Natural killer cell (primary cell): Measurements from ENCODE around the gene WDFY3. TPM values are rescaled to one million over a fixed set of nuclear protein-coding genes. Genes with fewer than 3 reads are reported as not detected.

Experiments used
- ATAC-seq, 3 donors: fragments of 150-1000 bp in 2 of 3; fragments of 200-7000 bp in 1 of 3; cut with Tn5 transposase; 1 replicate in 1 of 3; 2 replicates in 2 of 3; pipeline ENCODE4 v1.10.0; 2021; ENCODE audit warnings: mild to moderate bottlenecking in 2 of 3, moderate library complexity in 2 of 3
- DNase-seq, 2 donors: peaks; one replicate each; pipeline versions ENCODE4 v3.0.0 to v3.0.0-alpha.2; 2013 to 2021; ENCODE audit warnings: mixed read lengths in 1 of 2
- H3K27ac ChIP-seq: one replicate; pipeline ENCODE4 v1.5.1; 2013; ENCODE audit warnings: mild to moderate bottlenecking, low read length
- H3K27me3 ChIP-seq: one replicate; pipeline ENCODE4 v1.6.1; 2013; ENCODE audit warnings: low read length; ENCODE audit not compliant: control insufficient read depth, insufficient read depth
- H3K36me3 ChIP-seq: one replicate; pipeline ENCODE4 v1.6.1; 2013; ENCODE audit warnings: low read length; ENCODE audit not compliant: control insufficient read depth, insufficient read depth
- H3K4me1 ChIP-seq: one replicate; pipeline ENCODE4 v1.6.1; 2013; ENCODE audit warnings: low read length; ENCODE audit not compliant: control insufficient read depth, insufficient read depth
- H3K4me3 ChIP-seq: one replicate; pipeline ENCODE4 v1.5.1; 2013; ENCODE audit warnings: low read length
- H3K9me3 ChIP-seq: one replicate; pipeline ENCODE4 v1.6.1; 2013; ENCODE audit warnings: low read length; ENCODE audit not compliant: control insufficient read depth, insufficient read depth
- H3K27ac Mint-ChIP-seq, 2 donors: one replicate each; pipeline ENCODE4 v1.8.0; 2022; ENCODE audit warnings: mild to moderate bottlenecking in 2 of 2, mixed read lengths in 2 of 2, moderate library complexity in 1 of 2
- H3K27me3 Mint-ChIP-seq, 2 donors: one replicate each; pipeline ENCODE4 v1.8.0; 2022; ENCODE audit warnings: low read depth in 2 of 2, mixed read lengths in 2 of 2
- H3K36me3 Mint-ChIP-seq: one replicate; pipeline ENCODE4 v1.8.0; 2022; ENCODE audit warnings: mixed read lengths
- H3K4me1 Mint-ChIP-seq, 2 donors: one replicate each; pipeline ENCODE4 v1.8.0; 2022; ENCODE audit warnings: mixed read lengths in 2 of 2
- H3K4me3 Mint-ChIP-seq: one replicate; pipeline ENCODE4 v1.8.0; 2022; ENCODE audit warnings: mild to moderate bottlenecking, moderate library complexity, mixed read lengths
- H3K9me3 Mint-ChIP-seq, 2 donors: one replicate each; pipeline ENCODE4 v1.8.0; 2022; ENCODE audit warnings: mixed read lengths in 2 of 2
- CTCF ChIP-seq: fragments of 200-600 bp; IDR thresholded peaks from one replicate; pipeline ENCODE4 v1.8.0; 2022; ENCODE audit warnings: antibody characterized with exemption
- WGBS: methylation state at CpG from one replicate; pipeline ENCODE4 v1.1.7; 2013; ENCODE audit warnings: missing lambda C conversion rate; ENCODE audit not compliant: insufficient coverage; 5-methylcytosine and 5-hydroxymethylcytosine counted together
- intact Hi-C: fragments of 100-400 bp; cut with micrococcal nuclease; formaldehyde crosslinking; loops from one replicate; pipeline ENCODE4 v1.14.2; 2022
- total RNA-seq, 4 donors: library from RNA; stranded (reverse); fragments of 120-200 nt in 1 of 4; gene quantifications; one replicate each; pipeline versions ENCODE4 v1.2.3 to v1.2.4, GENCODE V29; 2013 to 2022

WDFY3 gene
- total RNA-seq, 3 donors from 2014 or later (not counting 1 experiment from before 2014, with no cell fraction given) = 2.5 to 7.2 (median 6.0) TPM

- H3K4me1 Mint-ChIP-seq = no peaks in the 10 kb centered on the region
- no peaks in the 10 kb centered on the region for H3K36me3 Mint-ChIP-seq
- DNase-seq (no peak), ATAC-seq (no peak)
- intact Hi-C loops = no loop called here
- no peak overlapping the region for H3K4me3 ChIP-seq
- H3K27ac Mint-ChIP-seq = no peak overlapping the region
- no peak for TF ChIP-seq CTCF
- 100% methylated on average over 2 of the region's 2 CpGs for WGBS
- no peaks in the 10 kb centered on the region for H3K27me3 Mint-ChIP-seq
- no peak overlapping the region for H3K27ac ChIP-seq
- no peak overlapping the region for H3K4me3 Mint-ChIP-seq
- no peaks in the 10 kb centered on the region for H3K27me3 ChIP-seq
- H3K9me3 Mint-ChIP-seq = peaks cover 2 to 3% of the 10 kb centered on the region in 2 donors
- no peaks in the 10 kb centered on the region for H3K36me3 ChIP-seq
- H3K9me3 ChIP-seq = peaks cover 4% of the 10 kb centered on the region
- no peaks in the 10 kb centered on the region for H3K4me1 ChIP-seq
Observed at GRCh38 chr4:84632092-84632491, 334.4 kb downstream of the WDFY3 start.

- Histone ChIP-seq H3K27ac (no peak overlapping the region), H3K36me3 (no peaks in the 10 kb centered on the region), H3K27me3 (no peaks in the 10 kb centered on the region), H3K9me3 (peaks cover 4% of the 10 kb centered on the region), H3K4me1 (no peaks in the 10 kb centered on the region), H3K4me3 (no peak overlapping the region)
- no peaks in the 10 kb centered on the region for H3K36me3 Mint-ChIP-seq
- H3K27me3 Mint-ChIP-seq = no peaks in the 10 kb centered on the region
- DNase-seq = no peak
- H3K4me1 Mint-ChIP-seq = no peaks in the 10 kb centered on the region
- intact Hi-C loops = no loop called here
- ATAC-seq = no peak
- 75% methylated on average over 1 of the region's 3 CpGs for WGBS
- TF ChIP-seq CTCF = no peak
- H3K27ac Mint-ChIP-seq = no peak overlapping the region
- H3K4me3 Mint-ChIP-seq = no peak overlapping the region
- peaks cover 2 to 3% of the 10 kb centered on the region in 2 donors for H3K9me3 Mint-ChIP-seq
Observed at GRCh38 chr4:84631573-84631972, 334.9 kb downstream of the WDFY3 start.

- no peak for TF ChIP-seq CTCF
Observed at GRCh38 chr4:84626673-84627072, 339.8 kb downstream of the WDFY3 start.

GRCh38 chr4:84623661-84624060 lies 342.8 kb downstream of the WDFY3 start:
- no peak for TF ChIP-seq CTCF
- no peaks in the 10 kb centered on the region for H3K36me3 Mint-ChIP-seq
- DNase-seq (no peak), ATAC-seq (no peak)
- Histone ChIP-seq H3K27me3 (no peaks in the 10 kb centered on the region), H3K36me3 (no peaks in the 10 kb centered on the region), H3K27ac (no peak overlapping the region), H3K4me3 (no peak overlapping the region), H3K9me3 (no peaks in the 10 kb centered on the region), H3K4me1 (no peaks in the 10 kb centered on the region)
- no peaks in the 10 kb centered on the region for H3K27me3 Mint-ChIP-seq
- H3K4me1 Mint-ChIP-seq = no peaks in the 10 kb centered on the region
- intact Hi-C loops = no loop called here
- H3K27ac Mint-ChIP-seq = no peak overlapping the region
- 93% methylated on average over 11 of the region's 11 CpGs for WGBS
- peaks cover 6% of the 10 kb centered on the region in 2 donors for H3K9me3 Mint-ChIP-seq
- no peak overlapping the region for H3K4me3 Mint-ChIP-seq

More at GRCh38 chr4:84626673-84627072, 339.8 kb downstream of the WDFY3 start:
- Mint-ChIP-seq H3K9me3 (peaks cover 6% of the 10 kb centered on the region in 2 donors), H3K27ac (no peak overlapping the region), H3K36me3 (no peaks in the 10 kb centered on the region), H3K27me3 (no peaks in the 10 kb centered on the region), H3K4me3 (no peak overlapping the region), H3K4me1 (no peaks in the 10 kb centered on the region)
- intact Hi-C loops = no loop called here
- WGBS = 88% methylated on average over 3 of the region's 5 CpGs
- H3K4me1 ChIP-seq = no peaks in the 10 kb centered on the region
- DNase-seq (no peak), ATAC-seq (no peak)
- H3K36me3 ChIP-seq = no peaks in the 10 kb centered on the region
- H3K27ac ChIP-seq = no peak overlapping the region
- no peaks in the 10 kb centered on the region for H3K27me3 ChIP-seq
- no peaks in the 10 kb centered on the region for H3K9me3 ChIP-seq
- no peak overlapping the region for H3K4me3 ChIP-seq
